HK-2 (cell line): ENCODE data around the gene SPEM1.

Source experiments
- DNase-seq: peaks from one replicate; pipeline ENCODE4 v3.0.0-alpha.2; 2018; ENCODE audit not compliant: unreplicated experiment

The SPEM1 gene

DNA sequence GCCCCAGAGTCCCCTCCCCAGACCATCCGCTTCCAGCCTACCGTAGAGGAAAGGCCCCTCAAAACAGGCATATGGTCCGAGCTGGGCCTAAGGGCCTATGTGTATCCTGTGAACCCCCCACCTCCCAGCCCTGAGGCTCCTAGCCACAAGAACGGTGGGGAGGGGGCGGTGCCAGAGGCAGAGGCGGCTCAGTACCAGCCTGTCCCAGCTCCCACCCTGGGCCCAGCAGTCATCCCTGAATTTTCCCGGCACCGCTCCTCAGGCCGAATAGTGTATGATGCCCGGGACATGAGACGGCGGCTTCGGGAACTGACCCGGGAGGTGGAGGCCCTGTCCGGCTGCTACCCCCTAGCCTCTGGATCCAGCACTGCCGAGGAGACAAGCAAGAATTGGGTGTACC is 1.1 kb downstream of the SPEM1 start:
- DNase-seq = no peak

DNA sequence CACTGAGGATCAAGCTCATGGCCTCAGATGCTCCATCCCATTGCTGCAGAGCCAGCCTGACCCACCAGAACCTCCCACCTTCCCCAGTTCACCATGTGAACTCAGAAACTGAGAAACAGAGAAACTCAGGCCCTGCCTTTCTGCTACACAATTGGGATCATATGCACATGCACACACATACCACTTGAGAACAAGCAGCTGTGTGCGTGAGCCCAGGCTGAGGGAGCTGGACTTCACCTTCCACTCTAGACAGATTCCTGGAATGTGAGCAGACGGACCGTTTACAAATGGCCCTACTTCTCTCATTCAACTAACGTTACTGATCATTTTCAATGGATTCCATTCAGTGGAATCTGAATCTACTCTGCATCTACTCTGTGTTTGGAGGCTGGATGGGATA is 3.6 kb downstream of the SPEM1 start:
- DNase-seq = no peak

DNA sequence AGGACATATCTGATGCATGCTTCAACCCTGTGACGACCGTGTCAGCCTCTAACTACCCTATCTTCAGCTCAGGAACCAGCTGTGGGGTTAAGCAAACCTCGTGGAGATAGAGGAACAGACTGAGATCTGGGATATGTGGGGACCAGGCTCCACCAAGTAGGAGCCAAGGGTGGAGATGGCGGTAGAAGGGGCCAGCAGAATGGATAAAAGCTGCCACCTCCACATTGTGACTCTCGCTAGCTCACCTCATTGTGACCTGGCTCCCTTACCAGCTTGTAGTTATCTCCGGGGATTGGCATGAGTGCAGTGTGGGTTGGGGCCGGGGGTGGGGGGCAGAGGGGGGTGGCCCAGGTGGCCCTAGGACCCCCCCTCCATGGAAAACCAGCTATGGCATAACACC is 5.2 kb downstream of the SPEM1 start, which contains the start of gene SPEM2:
SPEM2 (plus strand) TSS at position 301 of the 400 bp plus-strand sequence; CDS start at position 374, 73 bp downstream.
- DNase-seq = no peak

DNA sequence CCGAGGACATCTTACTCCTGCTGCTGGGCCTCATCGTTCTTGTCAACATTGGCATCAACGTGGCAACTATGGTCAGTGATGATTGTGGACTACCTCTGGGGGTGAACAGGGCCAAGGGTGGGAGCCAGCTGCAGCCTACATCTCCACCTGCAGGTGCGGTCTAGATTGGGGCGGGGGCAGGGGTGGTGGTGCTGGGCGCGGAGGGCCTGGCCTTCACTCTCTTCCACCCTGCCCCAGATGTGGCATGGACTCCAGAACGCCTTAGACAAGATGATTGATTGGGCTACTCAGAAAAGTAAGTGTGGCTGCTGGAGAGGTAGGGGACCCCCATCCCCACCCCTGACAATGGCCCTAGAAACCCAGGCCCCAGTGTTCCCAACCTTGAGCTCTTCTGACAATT is 5.6 kb downstream of the SPEM1 start:
- DNase-seq = no peak

DNA sequence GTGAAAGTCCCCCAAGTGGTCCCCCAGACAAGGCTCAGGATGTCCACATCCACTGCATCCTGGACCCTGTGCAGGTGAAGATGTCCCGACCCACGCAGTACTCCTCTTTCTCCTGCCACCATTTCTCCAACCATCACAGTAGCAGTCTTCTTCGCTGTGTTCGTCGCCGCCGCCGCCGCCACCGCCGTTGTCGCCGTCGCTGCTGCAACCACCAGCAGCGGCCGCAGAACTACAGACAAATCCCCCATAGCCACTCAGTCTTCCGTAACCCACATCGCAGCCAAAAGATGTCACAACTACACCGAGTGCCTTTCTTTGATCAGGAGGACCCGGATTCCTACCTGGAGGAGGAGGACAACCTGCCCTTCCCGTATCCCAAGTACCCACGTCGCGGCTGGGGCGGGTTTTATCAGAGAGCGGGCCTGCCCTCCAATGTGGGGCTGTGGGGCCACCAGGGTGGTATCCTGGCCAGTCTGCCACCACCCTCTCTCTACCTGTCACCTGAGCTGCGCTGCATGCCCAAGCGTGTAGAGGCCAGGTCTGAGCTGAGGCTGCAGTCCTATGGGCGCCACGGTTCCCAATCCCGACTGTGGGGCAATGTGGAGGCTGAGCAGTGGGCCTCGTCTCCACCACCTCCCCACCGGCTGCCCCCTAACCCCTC is 6.2 kb downstream of the SPEM1 start:
- DNase-seq = no peak

DNA sequence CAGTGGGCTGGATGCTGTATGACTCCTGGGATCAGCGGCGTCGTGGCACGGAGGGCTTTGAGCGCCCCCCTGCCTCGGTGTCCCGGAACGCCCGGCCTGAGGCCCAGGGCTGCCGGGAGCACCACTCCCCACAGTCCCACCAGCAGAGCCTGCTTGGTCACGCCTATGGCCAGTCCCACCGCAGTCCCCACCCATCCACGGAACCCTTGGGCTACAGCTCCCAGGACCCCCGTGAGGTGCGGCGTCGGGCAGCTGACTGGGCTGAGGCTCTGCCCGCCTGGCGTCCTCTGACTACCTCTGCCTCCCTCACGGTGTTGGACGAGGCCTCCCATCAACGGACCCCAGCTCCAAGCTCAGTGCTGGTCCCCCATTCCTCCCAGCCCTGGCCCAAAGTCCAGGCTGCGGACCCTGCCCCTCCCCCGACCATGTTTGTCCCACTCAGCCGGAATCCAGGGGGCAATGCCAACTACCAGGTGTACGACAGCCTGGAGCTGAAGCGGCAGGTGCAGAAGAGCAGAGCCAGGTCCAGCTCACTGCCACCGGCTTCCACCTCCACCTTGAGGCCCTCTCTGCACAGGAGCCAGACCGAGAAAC is 6.9 kb downstream of the SPEM1 start:
- DNase-seq = no peak

DNA sequence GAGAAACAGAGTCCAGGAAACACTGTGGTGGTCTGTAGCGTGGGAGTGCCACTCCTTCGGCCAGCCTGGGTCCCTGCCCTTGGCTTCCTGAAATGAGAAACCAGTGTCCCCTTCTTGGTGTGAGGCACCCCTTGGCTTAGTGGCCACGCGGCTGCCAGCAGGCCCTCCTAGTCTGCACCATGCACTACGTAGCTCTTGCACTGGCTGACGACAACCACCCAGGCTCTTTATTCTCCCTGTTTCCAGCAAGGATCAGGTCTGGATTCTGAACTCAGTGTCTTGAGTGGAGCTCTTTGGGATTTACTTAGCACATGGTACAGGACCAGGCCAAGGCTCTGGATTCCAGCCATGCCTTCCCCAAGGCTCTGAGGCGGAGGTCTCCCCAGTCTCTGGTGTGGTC is 7.4 kb downstream of the SPEM1 start:
- no peak for DNase-seq

DNA sequence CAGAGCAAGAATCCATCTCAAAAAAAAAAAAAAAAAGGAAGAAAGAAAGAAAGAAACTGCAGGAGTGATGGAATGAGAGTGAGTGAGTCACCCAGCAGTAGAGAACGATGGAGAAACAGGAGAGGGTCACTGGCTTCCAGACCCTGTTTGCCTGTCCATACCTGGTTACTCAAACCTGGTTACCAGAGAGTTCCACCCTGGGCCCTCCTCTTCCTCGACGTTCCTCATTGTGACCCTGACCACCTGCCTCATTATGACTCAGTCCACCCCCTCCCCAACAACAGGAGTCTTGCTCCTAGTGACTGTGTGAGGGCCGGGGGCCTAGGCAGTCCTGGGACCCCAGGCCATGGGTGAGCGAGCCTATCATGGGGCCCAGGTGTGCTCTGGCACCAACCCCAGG is 8.4 kb downstream of the SPEM1 start, which contains the start of gene SPEM3:
SPEM3 (plus strand) TSS at position 301 of the 400 bp plus-strand sequence; CDS start at position 347, 46 bp downstream.
- no peak for DNase-seq

DNA sequence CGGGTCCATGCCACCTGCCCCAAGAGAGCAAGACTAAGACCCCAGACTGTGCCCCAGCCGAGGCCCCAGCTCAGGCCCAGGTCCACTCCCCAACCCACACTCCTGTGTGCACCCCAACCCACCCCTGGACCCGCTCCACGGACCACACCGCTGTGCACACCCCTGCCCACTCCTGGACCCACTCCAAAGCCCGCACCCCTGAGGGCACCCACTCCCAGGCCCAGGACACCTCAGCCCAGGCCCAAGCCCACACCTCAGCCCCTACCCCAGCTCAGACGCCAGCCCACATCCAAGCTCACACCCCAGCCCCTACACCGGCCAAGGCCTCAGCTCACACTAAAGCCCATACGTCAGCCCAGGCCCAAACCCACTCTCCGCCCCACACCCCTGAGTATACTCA is 9.6 kb downstream of the SPEM1 start:
- no peak for DNase-seq

DNA sequence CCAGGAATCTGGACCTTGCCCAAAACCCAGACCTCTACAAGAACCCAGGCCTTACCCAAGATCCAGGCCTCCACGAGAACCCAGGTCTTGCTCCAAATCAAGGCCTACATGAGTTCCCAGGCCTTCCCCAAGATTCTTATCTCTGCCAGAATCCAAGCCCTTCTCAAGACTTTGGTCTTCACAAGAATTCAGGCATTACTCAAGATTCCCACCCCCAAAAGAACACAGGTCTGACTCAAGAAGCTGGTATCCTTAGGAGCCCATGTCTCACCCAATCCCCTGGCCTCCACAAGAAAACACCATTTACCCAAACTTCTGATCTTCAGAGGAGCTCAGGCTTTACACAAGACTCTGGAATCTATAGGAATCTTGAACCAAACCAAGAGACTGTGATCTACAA is 11.1 kb downstream of the SPEM1 start:
- DNase-seq = no peak

DNA sequence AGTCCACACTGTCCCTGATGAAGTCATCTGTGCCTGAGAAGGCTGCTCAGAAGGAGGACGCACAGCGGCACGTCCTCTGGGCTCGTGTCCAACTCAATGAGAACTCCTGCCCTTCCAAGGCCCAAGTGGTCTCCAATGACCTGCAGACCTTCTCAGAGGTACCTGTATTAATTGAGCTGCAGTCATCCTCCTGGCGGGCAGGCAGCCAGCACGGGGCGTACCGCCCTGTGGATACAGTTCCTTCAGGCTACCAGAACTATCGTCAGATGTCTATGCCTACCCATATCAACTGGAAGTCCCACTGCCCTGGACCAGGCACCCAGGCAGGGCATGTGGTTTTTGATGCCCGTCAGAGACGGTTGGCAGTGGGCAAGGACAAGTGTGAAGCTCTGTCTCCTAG is 12.2 kb downstream of the SPEM1 start:
- DNase-seq = no peak

DNA sequence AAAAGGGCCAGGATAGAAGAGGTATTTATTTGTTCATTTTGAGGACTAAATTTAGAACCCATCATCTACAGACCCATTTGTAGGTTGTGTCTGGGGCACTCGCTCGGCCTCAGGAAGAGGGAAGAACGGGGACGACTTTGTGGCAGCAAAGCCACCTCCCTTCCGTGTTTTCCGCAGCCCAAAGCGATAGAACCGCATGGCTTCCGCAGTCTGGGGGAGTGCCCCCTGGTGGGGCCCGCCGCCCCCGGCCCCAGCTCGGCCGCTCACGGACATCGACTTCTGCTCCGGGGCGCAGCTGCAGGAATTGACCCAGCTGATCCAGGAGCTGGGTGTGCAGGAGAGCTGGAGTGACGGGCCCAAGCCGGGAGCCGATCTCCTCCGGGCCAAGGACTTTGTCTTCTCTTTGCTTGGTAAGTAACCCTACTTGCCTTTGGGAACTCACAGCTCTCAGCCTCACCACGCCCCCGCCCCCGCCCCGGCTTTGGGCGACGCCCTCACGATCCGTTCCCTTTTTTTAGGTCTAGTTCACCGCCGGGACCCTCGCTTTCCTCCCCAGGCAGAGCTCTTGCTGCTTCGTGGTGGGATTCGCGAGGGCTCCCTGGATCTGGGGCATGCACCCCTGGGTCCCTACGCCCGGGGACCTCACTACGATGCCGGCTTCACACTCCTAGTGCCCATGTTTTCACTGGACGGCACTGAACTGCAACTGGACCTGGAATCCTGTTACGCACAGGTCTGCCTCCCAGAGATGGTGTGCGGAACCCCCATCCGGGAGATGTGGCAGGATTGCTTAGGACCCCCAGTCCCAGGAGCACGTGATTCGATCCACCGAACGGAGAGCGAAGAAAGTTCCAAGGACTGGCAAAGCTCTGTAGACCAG is 15.8 kb downstream of the SPEM1 start:
- peak; percentile 68 for DNase-seq

DNA sequence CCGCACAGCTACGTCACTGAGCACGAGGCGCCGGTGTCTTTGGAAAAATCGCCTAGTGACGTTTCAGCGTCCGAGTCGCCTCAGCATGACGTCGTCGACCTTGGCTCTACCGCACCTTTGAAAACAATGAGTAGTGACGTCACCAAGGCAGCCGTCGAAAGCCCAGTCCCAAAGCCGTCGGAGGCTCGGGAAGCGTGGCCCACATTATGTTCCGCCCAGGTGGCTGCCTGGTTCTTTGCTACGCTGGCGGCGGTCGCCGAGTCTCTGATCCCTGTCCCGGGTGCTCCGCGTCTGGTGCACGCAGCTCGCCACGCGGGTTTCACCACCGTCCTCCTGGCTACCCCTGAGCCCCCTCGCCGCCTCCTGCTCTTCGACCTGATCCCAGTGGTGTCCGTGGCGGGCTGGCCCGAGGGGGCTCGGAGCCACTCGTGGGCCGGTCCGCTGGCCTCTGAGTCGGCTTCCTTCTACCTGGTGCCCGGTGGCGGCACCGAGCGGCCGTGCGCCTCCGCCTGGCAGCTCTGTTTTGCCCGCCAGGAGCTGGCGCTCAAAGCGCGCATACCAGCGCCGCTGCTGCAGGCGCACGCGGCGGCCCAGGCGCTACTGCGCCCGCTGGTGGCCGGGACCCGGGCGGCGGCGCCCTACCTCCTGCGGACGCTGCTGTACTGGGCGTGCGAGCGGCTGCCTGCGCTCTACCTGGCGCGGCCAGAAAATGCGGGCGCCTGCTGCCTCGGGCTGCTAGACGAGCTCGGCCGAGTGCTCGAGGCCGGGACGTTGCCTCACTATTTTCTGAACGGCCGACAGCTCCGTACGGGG is 16.6 kb downstream of the SPEM1 start:
- peak; percentile 73 for DNase-seq

DNA sequence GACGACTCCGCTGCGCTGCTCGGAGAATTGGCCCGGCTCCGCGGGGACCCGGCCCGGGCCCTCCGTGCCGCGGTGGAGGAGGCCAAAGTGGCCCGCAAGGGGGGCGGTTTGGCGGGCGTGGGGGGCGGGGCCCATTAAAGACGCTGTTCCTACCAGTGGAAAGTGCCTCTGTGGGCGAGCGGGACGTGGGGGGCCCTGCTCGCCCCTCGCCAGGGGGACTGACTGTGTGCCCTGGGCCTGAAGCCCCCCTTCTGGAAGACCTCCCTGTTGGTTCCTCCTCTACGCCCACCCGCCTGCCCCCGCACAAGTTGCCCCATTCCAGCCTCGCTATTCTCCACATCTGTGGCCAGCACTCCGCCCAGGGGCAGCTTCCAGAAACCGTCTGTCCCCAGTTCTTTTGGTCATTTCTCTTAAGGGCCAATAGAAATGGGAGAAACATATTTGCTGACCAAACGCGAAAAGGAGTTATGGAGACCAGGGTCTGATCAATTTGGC is 17.3 kb downstream of the SPEM1 start:
- DNase-seq = no peak

DNA sequence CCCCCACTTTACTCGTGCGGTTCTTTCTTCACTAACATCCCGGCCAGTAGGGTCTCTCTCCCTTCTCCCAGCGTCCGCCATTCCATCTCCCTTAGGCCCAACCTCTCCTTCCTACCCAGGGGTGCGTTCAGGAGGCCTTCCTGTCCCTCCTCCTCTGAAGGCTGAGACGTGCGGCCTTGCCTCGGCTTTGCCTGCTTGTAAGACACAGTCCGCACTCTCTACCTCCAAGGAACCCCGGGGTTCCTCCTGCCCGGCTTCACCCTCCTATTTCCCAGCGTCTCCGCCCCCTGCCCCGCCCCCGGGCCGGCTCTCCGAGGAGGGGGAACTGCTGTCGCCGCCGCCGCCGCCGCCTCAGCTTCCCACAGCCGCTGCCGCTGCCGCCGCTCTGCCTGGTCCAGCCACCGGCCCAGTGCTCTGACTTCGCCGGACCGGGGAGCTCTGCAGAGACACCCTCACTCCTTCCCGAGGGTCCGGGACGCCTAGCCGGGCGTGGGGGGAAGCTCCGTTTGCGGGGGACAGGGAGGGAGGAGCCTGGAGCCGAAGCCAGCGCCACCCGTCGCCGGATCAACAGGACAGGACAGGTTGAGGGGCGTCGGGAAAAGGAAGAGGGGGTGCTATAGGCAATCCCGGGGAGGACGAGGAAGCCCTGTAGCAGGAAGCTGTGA is 18.0 kb downstream of the SPEM1 start:
- DNase-seq = no peak

DNA sequence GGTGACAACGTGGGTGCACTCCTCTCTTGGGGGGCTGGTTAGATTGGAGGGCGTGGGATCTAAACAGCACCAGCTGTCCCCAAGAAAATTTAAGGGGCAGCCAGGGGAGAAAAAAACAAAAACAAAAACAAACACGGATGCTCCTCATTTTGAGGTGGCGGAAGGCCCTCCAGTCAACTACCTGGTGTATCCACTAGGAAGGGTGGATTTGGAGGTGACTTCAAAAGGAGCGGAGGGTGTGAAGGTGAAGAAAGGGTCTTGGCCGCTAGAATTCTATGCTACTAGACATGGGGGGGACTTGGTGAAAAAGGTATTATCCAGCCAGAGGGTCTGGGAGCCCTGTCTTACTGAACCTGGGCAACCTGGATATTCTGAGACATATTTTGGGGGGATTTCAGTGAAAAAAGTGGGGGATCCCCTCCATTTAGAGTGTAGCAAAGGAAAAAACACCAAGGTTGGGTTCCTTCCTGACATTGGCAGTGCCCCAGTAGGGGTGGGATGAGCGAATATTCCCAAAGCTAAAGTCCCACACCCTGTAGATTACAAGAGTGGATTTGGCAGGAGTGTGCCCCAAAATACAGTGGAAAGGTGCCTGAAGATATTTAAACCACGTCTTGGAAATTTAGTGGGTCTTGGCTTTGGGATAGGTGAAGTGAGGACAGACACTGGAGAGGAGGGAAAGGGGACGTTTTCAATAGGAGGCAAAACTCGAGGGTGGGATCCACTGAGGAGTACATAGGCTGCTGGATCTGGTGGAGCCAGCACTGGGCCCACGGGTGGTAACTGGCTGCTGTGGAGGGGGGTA is 18.7 kb downstream of the SPEM1 start:
- no peak for DNase-seq

DNA sequence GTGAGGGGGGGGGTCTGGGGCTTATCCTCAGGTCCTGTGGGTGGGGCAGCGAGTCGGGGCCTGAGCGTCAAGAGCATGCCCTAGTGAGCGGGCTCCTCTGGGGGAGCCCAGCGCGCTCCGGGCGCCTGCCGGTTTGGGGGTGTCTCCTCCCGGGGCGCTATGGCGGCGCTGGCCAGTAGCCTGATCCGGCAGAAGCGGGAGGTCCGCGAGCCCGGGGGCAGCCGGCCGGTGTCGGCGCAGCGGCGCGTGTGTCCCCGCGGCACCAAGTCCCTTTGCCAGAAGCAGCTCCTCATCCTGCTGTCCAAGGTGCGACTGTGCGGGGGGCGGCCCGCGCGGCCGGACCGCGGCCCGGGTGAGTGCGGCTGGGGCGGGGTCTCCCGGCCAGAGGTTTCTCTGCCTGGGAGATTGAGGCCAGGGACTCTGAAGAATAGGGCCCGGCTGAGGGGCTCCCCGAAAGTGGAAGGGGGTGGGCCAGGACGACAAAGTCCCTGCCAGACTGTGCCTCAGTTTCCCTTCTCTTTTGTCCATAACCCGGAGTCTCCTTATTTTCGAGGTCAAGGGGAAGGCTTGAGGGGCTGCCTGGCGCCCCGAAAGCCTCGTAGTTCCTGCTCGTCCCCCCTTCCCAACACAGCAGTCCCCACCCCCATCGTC is 19.5 kb downstream of the SPEM1 start, which contains the start of gene FGF11:
FGF11 (plus strand) TSS at position 51 of the 651 bp plus-strand sequence; CDS start at position 160, 109 bp downstream.
- no peak for DNase-seq

DNA sequence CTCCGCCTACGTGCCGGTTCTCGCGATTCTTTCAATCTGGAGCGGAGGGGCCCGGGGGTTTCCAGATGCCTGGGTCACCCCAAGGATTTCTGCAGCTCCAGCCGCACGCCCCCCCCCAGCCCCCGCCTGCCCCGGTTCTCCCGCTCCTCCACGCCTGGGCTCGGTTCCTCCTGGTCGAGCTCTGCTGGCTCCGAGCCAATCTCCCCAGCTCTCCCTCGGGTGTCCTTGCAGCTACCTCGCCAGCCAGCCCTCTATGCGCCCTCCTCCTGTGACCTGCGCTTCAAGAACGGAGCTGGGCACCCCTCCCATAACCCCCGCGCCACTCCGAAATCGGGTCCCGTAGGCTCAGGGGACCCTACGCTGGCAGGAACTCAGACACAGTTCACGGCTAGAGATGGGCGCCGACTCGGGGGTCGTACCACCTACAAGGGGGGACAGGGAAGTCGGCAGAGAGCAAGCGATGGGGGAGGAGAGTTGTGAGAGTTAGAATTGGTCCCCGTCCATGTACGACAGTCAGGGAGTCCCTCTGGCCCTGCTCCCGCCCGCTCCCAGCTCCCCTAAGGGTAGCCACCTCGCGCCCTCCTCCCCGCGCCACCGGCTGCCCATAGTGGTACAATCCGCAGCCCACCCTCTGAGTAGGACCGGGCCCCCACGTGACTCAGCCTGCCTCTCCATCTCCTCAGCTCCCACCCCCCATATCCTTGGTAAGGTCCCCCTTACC is 20.1 kb downstream of the SPEM1 start:
- peak; percentile 78 for DNase-seq

DNA sequence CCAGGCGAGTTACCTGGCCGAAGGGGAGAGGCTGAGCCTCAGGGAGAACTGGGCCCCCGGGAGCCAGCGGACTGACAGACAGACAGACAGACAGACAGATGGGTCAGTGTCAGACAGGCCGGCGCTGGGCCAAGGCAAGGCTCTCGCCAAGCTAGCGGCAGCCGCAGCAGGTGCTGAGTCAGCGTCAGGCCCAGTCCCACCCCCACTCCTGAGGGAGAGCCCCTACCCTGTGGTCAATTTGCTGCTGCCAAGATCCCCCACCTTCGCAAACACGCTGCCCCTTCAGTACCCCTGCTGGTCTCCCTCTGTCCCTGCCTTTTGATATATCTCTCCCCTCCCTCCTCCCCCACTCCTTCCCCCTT is 20.7 kb downstream of the SPEM1 start:
- DNase-seq = peak; percentile 85
